AG04450 (cell line): Measurements from ENCODE around the gene TECTB. TPM values are rescaled to one million over a fixed set of nuclear protein-coding genes. Genes with fewer than 3 reads are reported as not detected.

Experiments
- CTCF ChIA-PET: fragments of 300-600, 350-600 bp; formaldehyde crosslinking; extraction: SDS; loops from one replicate; lab custom pipeline; 2022; ENCODE audit warnings: antibody characterized with exemption, inconsistent platforms; lab: Charles Lee
- POLR2A ChIA-PET: fragments of 350-600 bp; formaldehyde crosslinking; extraction: SDS; loops from one replicate; lab custom pipeline; 2021; ENCODE audit warnings: antibody characterized with exemption, inconsistent platforms; lab: Yijun Ruan, JAX
- DNase-seq: peaks from one replicate; pipeline ENCODE4 v3.0.0-alpha.2; 2011; ENCODE audit warnings: low read depth, low spot score
- H3K27ac ChIP-seq: one replicate; pipeline ENCODE4 v1.5.1; 2012; ENCODE audit warnings: low read depth, low read length, control low read depth
- H3K27me3 ChIP-seq: one replicate; pipeline ENCODE4 v1.6.0; 2012; ENCODE audit warnings: low read length; ENCODE audit not compliant: control insufficient read depth, insufficient read depth
- H3K4me3 ChIP-seq: 2 replicates; pipeline ENCODE4 v1.5.1; 2011; ENCODE audit warnings: mild to moderate bottlenecking, low read depth, low read length, control low read depth
- H3K9me3 ChIP-seq: 2 replicates; pipeline ENCODE4 v1.5.1; 2012; ENCODE audit warnings: low read length; ENCODE audit not compliant: control insufficient read depth, insufficient read depth
- CTCF ChIP-seq: IDR thresholded peaks from 2 replicates; pipeline ENCODE4 v1.5.1; 2011; ENCODE audit warnings: low read depth, low read length, control low read depth, inconsistent platforms
- polyA plus RNA-seq: library from polyadenylated mRNA; depleted of rRNA; stranded (reverse); fragments of >200 nt; gene quantifications from 2 replicates; pipeline ENCODE4 v1.2.3, GENCODE V29; 2011

Gene TECTB
- polyA plus RNA-seq, 1 experiment: not detected

- H3K9me3 ChIP-seq: no peaks in the 10 kb centered on the region
- no peak overlapping the region for H3K27ac ChIP-seq
- H3K27me3 ChIP-seq: peaks cover 3% of the 10 kb centered on the region
- CTCF ChIA-PET: interaction anchor here (1.1 kb wide), 1 partner anchor 18 kb away, joined by 3 read pairs; no protein-coding TSS in a partner anchor
- no peak for TF ChIP-seq CTCF
- H3K4me3 ChIP-seq: no peak overlapping the region
- DNase-seq: no peak
- POLR2A ChIA-PET: no interaction called here
These were observed 6.8 kb downstream of the TECTB start for GRCh38 chr10:112290054-112290373.

GRCh38 chr10:112294169-112294568 is 11.0 kb downstream of the TECTB start:
- H3K27me3 ChIP-seq: no peaks in the 10 kb centered on the region
- no peak for TF ChIP-seq CTCF
- H3K27ac ChIP-seq: no peak overlapping the region
- ChIA-PET POLR2A (no interaction called here), CTCF (interaction anchor here (0.5 to 2.9 kb wide), 6 partner anchors 14 to 157 kb away, joined by 3 to 13 read pairs (median 3); no protein-coding TSS in a partner anchor)
- no peaks in the 10 kb centered on the region for H3K9me3 ChIP-seq
- DNase-seq: no peak
- no peak overlapping the region for H3K4me3 ChIP-seq

- H3K27ac ChIP-seq: peak overlapping the region; percentile 57
- no peak overlapping the region for H3K4me3 ChIP-seq
- H3K27me3 ChIP-seq: no peaks in the 10 kb centered on the region
- CTCF ChIA-PET: interaction anchor here (1.2 to 2.9 kb wide), 4 partner anchors 12 to 18 kb away, joined by 3 to 13 read pairs (median 6); no protein-coding TSS in a partner anchor
- POLR2A ChIA-PET: interaction anchor here (0.7 kb wide), 1 partner anchor 35 kb away, joined by 3 read pairs; no protein-coding TSS in a partner anchor
- H3K9me3 ChIP-seq: no peaks in the 10 kb centered on the region
- no peak for TF ChIP-seq CTCF
- DNase-seq: no peak
These were observed 12.9 kb downstream of the TECTB start for GRCh38 chr10:112295853-112296830.

- DNase-seq: no peak
- POLR2A ChIA-PET: interaction anchor here (0.7 kb wide), 1 partner anchor 36 kb away, joined by 3 read pairs; no protein-coding TSS in a partner anchor
- H3K27me3 ChIP-seq: no peaks in the 10 kb centered on the region
- no peaks in the 10 kb centered on the region for H3K9me3 ChIP-seq
- peak overlapping the region; percentile 57 for H3K27ac ChIP-seq
- no peak overlapping the region for H3K4me3 ChIP-seq
- CTCF ChIA-PET: interaction anchor here (1.3 kb wide), 1 partner anchor 11 kb away, joined by 7 read pairs; no protein-coding TSS in a partner anchor
- TF ChIP-seq CTCF: no peak
These were observed 13.7 kb downstream of the TECTB start for GRCh38 chr10:112296908-112297331.

GRCh38 chr10:112298581-112298980 is 15.4 kb downstream of the TECTB start:
- DNase-seq: no peak
- H3K27ac ChIP-seq: no peak overlapping the region
- H3K4me3 ChIP-seq: no peak overlapping the region
- CTCF ChIA-PET: interaction anchor here (0.6 to 1.5 kb wide), 2 partner anchors 9 to 1258 kb away, joined by 3 to 4 read pairs; no protein-coding TSS in a partner anchor
- H3K27me3 ChIP-seq: no peaks in the 10 kb centered on the region
- POLR2A ChIA-PET: no interaction called here
- no peaks in the 10 kb centered on the region for H3K9me3 ChIP-seq
- TF ChIP-seq CTCF: no peak
